RWPE1 (cell line): Measurements from ENCODE around the gene USP3.
"Not testable (repeated sequence)": the region's sequence is repeated elsewhere in the genome, so short reads cannot be mapped to it uniquely, and the experiment has no call there.

Experiments used
- CTCF ChIA-PET: fragments of 350-600 bp; sonication (Branson Sonifier 250); formaldehyde crosslinking; extraction: SDS; loops from one replicate; lab custom pipeline; 2021; lab: Yijun Ruan, JAX
- POLR2A ChIA-PET: fragments of 400-600 bp; formaldehyde crosslinking; extraction: SDS; loops from one replicate; lab custom pipeline; 2020; ENCODE audit warnings: antibody characterized with exemption; ENCODE audit not compliant: low non-redundant PET; lab: Yijun Ruan, JAX
- DNase-seq: peaks from one replicate; pipeline ENCODE4 v3.0.0; 2012; ENCODE audit warnings: low spot score
- H3K27ac ChIP-seq: fragments of 450-650 bp; 2 replicates; pipeline ENCODE4 v1.5.1; 2017
- CTCF ChIP-seq: fragments of 450-650 bp; conservative IDR thresholded peaks from 2 replicates; pipeline ENCODE4 v1.5.1; 2017; ENCODE audit warnings: low read depth, mild to moderate bottlenecking

Gene USP3

GRCh38 chr15:63517628-63518027, 13.2 kb downstream of the USP3 start:
- no peak for DNase-seq
- peak overlapping the region; percentile 47; the same call in 1 of the 2 replicates for H3K27ac ChIP-seq
- CTCF ChIA-PET: interaction anchor here (0.5 kb wide), 1 partner anchor 10 kb away, joined by 3 read pairs; no protein-coding TSS in a partner anchor
- POLR2A ChIA-PET: no interaction called here
- no peak for TF ChIP-seq CTCF

GRCh38 chr15:63519041-63519440, 14.6 kb downstream of the USP3 start:
- POLR2A ChIA-PET: no interaction called here
- H3K27ac ChIP-seq: 0 out of 2 replicates have a peak overlapping the region, but pooled peaks have one; percentile 13
- CTCF ChIA-PET: interaction anchor here (0.6 kb wide), 1 partner anchor 16 kb away, joined by 3 read pairs; no protein-coding TSS in a partner anchor
- DNase-seq: no peak
- TF ChIP-seq CTCF: no peak

GRCh38 chr15:63519548-63520178, 15.3 kb downstream of the USP3 start:
- H3K27ac ChIP-seq: no peak overlapping the region
- POLR2A ChIA-PET: no interaction called here
- no peak for DNase-seq
- no peak for TF ChIP-seq CTCF
- CTCF ChIA-PET: interaction anchor here (0.6 kb wide), 1 partner anchor 16 kb away, joined by 3 read pairs; no protein-coding TSS in a partner anchor

- DNase-seq, H3K27ac ChIP-seq, POLR2A ChIA-PET, CTCF ChIA-PET: not testable (repeated sequence)
Observed at GRCh38 chr15:63520462-63520861, 16.1 kb downstream of the USP3 start.

GRCh38 chr15:63522225-63522578, 17.8 kb downstream of the USP3 start:
- TF ChIP-seq CTCF: no peak
- ChIA-PET CTCF (interaction anchor here (1.0 kb wide), 1 partner anchor 120 kb away, joined by 3 read pairs; no protein-coding TSS in a partner anchor), POLR2A (interaction anchor here (0.6 kb wide), 1 partner anchor 16 kb away, joined by 3 read pairs; no protein-coding TSS in a partner anchor)
- peak; percentile 60 for DNase-seq
- peak overlapping the region; percentile 91 for H3K27ac ChIP-seq

GRCh38 chr15:63523306-63523990, 19.1 kb downstream of the USP3 start:
- DNase-seq: no peak
- no peak for TF ChIP-seq CTCF
- H3K27ac ChIP-seq: no peak overlapping the region
- POLR2A ChIA-PET: no interaction called here
- CTCF ChIA-PET: no interaction called here
